ENCODE measurements around the gene PMPCA.

PMPCA gene

GRCh38 chr9:136443687-136444086 is 33.2 kb downstream of the PMPCA start:
- H3K36me3 ChIP-seq (ENCODE audit: insufficient read depth, low read length), result peaks cover 55% of the 10 kb centered on the region; the same call in 1 of the 2 replicates
- peaks cover 9% of the 10 kb centered on the region for H3K79me2 ChIP-seq (ENCODE audit: insufficient read depth, low read length)
- no peak overlapping the region for H3K4me3 ChIP-seq (ENCODE audit: low read length, poor library complexity, severe bottlenecking)
- H3K4me2 ChIP-seq (ENCODE audit: low read depth, low read length, poor library complexity, severe bottlenecking), result no peak overlapping the region
- no peaks in the 10 kb centered on the region for H3K9me2 ChIP-seq (replicated peaks; ENCODE audit: low read depth, low read length)
- TF ChIP-seq, protein P1, sequence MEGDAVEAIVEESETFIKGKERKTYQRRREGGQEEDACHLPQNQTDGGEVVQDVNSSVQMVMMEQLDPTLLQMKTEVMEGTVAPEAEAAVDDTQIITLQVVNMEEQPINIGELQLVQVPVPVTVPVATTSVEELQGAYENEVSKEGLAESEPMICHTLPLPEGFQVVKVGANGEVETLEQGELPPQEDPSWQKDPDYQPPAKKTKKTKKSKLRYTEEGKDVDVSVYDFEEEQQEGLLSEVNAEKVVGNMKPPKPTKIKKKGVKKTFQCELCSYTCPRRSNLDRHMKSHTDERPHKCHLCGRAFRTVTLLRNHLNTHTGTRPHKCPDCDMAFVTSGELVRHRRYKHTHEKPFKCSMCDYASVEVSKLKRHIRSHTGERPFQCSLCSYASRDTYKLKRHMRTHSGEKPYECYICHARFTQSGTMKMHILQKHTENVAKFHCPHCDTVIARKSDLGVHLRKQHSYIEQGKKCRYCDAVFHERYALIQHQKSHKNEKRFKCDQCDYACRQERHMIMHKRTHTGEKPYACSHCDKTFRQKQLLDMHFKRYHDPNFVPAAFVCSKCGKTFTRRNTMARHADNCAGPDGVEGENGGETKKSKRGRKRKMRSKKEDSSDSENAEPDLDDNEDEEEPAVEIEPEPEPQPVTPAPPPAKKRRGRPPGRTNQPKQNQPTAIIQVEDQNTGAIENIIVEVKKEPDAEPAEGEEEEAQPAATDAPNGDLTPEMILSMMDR (conservative IDR thresholded peaks at IDR 0.05; ENCODE audit: low read length), result no peak
- TF ChIP-seq EZH2phosphoT487 (IDR thresholded peaks at IDR 0.05; ENCODE audit: borderline replicate concordance), result no peak
- H3K9ac ChIP-seq (ENCODE audit: low read depth, low read length, poor library complexity, severe bottlenecking), result no peak overlapping the region
- H3K27me3 ChIP-seq (ENCODE audit: insufficient read depth, low read length, poor library complexity, severe bottlenecking), result no peaks in the 10 kb centered on the region
- H3F3A ChIP-seq (ENCODE audit: low read depth), result no peaks in the 10 kb centered on the region
- H4K20me1 ChIP-seq (ENCODE audit: insufficient read depth, low read length, poor library complexity, severe bottlenecking), result peaks cover 9% of the 10 kb centered on the region
- H2AFZ ChIP-seq (ENCODE audit: low read length), result no peak overlapping the region
- H3K9me3 ChIP-seq (ENCODE audit: insufficient read depth, low read depth, low read length), result no peaks in the 10 kb centered on the region
- peaks cover 3% of the 10 kb centered on the region for H3K4me1 ChIP-seq (ENCODE audit: insufficient read depth, low read length, poor library complexity, severe bottlenecking)

GRCh38 chr9:136444102-136444501 is 33.6 kb downstream of the PMPCA start:
- Histone ChIP-seq H3K9me2 (replicated peaks; ENCODE audit: low read depth, low read length) (no peaks in the 10 kb centered on the region), H3K9ac (ENCODE audit: low read depth, low read length, poor library complexity, severe bottlenecking) (no peak overlapping the region), H3K4me2 (ENCODE audit: low read depth, low read length, poor library complexity, severe bottlenecking) (no peak overlapping the region), H3K36me3 (ENCODE audit: insufficient read depth, low read length) (peaks cover 59% of the 10 kb centered on the region; the same call in 1 of the 2 replicates), H3F3A (ENCODE audit: low read depth) (no peaks in the 10 kb centered on the region), H3K27me3 (ENCODE audit: insufficient read depth, low read length, poor library complexity, severe bottlenecking) (no peaks in the 10 kb centered on the region), H3K79me2 (ENCODE audit: insufficient read depth, low read length) (peaks cover 5% of the 10 kb centered on the region), H4K20me1 (ENCODE audit: insufficient read depth, low read length, poor library complexity, severe bottlenecking) (peaks cover 5% of the 10 kb centered on the region), H3K4me1 (ENCODE audit: insufficient read depth, low read length, poor library complexity, severe bottlenecking) (no peaks in the 10 kb centered on the region), H3K9me3 (ENCODE audit: insufficient read depth, low read depth, low read length) (no peaks in the 10 kb centered on the region), H2AFZ (ENCODE audit: low read length) (no peak overlapping the region), H3K4me3 (ENCODE audit: low read length, poor library complexity, severe bottlenecking) (no peak overlapping the region)
- no peak for TF ChIP-seq EZH2phosphoT487 (IDR thresholded peaks at IDR 0.05; ENCODE audit: borderline replicate concordance)
- TF ChIP-seq, protein P1 (conservative IDR thresholded peaks at IDR 0.05; ENCODE audit: low read length), result no peak

GRCh38 chr9:136445799-136446198 is 35.3 kb downstream of the PMPCA start:
- Histone ChIP-seq H3K79me2 (ENCODE audit: insufficient read depth, low read length) (no peaks in the 10 kb centered on the region), H3K27me3 (ENCODE audit: insufficient read depth, low read length, poor library complexity, severe bottlenecking) (no peaks in the 10 kb centered on the region), H3K4me1 (ENCODE audit: insufficient read depth, low read length, poor library complexity, severe bottlenecking) (no peaks in the 10 kb centered on the region), H3K4me2 (ENCODE audit: low read depth, low read length, poor library complexity, severe bottlenecking) (no peak overlapping the region), H3K4me3 (ENCODE audit: low read length, poor library complexity, severe bottlenecking) (no peak overlapping the region), H3K9ac (ENCODE audit: low read depth, low read length, poor library complexity, severe bottlenecking) (no peak overlapping the region), H3F3A (ENCODE audit: low read depth) (no peaks in the 10 kb centered on the region), H4K20me1 (ENCODE audit: insufficient read depth, low read length, poor library complexity, severe bottlenecking) (peaks cover 4% of the 10 kb centered on the region), H3K9me2 (replicated peaks; ENCODE audit: low read depth, low read length) (no peaks in the 10 kb centered on the region), H3K9me3 (ENCODE audit: insufficient read depth, low read depth, low read length) (no peaks in the 10 kb centered on the region), H3K36me3 (ENCODE audit: insufficient read depth, low read length) (peaks cover 72% of the 10 kb centered on the region; the same call in 1 of the 2 replicates), H2AFZ (ENCODE audit: low read length) (no peak overlapping the region)
- no peak for TF ChIP-seq EZH2phosphoT487 (IDR thresholded peaks at IDR 0.05; ENCODE audit: borderline replicate concordance)
- TF ChIP-seq, protein P1 (conservative IDR thresholded peaks at IDR 0.05; ENCODE audit: low read length), result no peak

All from Loucy (cell line).